ENCODE data around the gene TSR3. TPM values are rescaled to one million over a fixed set of nuclear protein-coding genes. Genes with fewer than 3 reads are reported as not detected.

Gene TSR3
- polyA plus RNA-seq, 1 of the 3 experiments (the other 2 are of a cell fraction): 87.3 TPM

DNA sequence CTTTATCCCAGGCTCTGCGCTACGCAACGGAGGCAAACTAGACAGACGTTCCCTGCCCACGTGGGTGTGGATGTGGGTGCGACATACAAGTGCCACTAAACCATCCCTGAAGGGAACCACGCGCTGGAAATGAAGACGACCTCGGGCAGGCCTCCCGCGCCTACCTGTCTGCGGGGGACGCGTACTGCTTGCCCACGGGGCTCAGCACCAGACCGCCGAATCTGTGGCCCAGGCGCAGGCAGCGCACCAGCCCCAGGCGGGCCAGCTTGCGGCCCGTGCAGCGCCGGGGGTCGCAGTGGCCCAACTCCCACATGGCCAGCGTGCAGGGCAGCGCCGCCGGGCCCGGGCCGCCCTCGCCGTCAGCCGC is 480 bp downstream of the TSR3 start:
- no peak for DNase-seq
- Histone ChIP-seq H3F3A (replicated peaks; ENCODE audit: insufficient read depth) (no peaks in the 10 kb centered on the region), H3K27me3 (ENCODE audit: insufficient read depth) (no peaks in the 10 kb centered on the region), H3K36me3 (replicated peaks in 1 of 2; ENCODE audit: control insufficient read depth in 1 of 2, insufficient read depth in 2 of 2, low read length in 1 of 2) (peaks cover 0 to 19% of the 10 kb centered on the region in 2 experiments), H2AFZ (ENCODE audit: low read depth) (no peak overlapping the region), H3K27ac (ENCODE audit: low read depth in 2 of 2, low read length in 1 of 2) (peak overlapping the region in 1 of 2 experiments; percentile 56; a peak in 1 of 4 replicates), H3K9me3 (no peaks in the 10 kb centered on the region), H3K79me2 (ENCODE audit: insufficient read depth) (peaks cover 54% of the 10 kb centered on the region), H4K20me1 (ENCODE audit: insufficient read depth) (peaks cover 10% of the 10 kb centered on the region; the same call in 1 of the 2 replicates), H3K9me2 (no peaks in the 10 kb centered on the region), H3K4me1 (ENCODE audit: control insufficient read depth in 1 of 2, insufficient read depth in 2 of 2, low read depth in 1 of 2, low read length in 1 of 2) (peaks cover 0 to 15% of the 10 kb centered on the region in 2 experiments; a peak in 2 of 4 replicates), H3K4me3 (ENCODE audit: low read depth in 2 of 2, low read length in 1 of 2) (peak overlapping the region; percentile 98), H3K4me2 (peak overlapping the region; percentile 98), H3K9ac (peak overlapping the region; percentile 82)
- ChIA-PET POLR2A (no interaction called here), CTCF (interaction anchor here (2.3 kb wide), 1 partner anchor 13 kb away, joined by 11 read pairs; no protein-coding TSS in a partner anchor)
- 4% methylated on average over 15 of the region's 35 CpGs for WGBS (ENCODE audit: low lambda C conversion rate)
- TF ChIP-seq YY1 (IDR thresholded peaks at IDR 0.05; ENCODE audit: low read depth) (no peak), MXI1 (IDR thresholded peaks at IDR 0.05; ENCODE audit: low read depth, low read length) (no peak), EP300 (IDR thresholded peaks at IDR 0.05; ENCODE audit: borderline replicate concordance in 1 of 2, low read depth in 1 of 2, low read length in 1 of 2) (no peak), EZH2phosphoT487 (IDR thresholded peaks at IDR 0.05; ENCODE audit: borderline replicate concordance, low read depth) (no peak)

GRCh38 chr16:1350691-1351090 is 987 bp downstream of the TSR3 start:
- TF ChIP-seq SMC3 (IDR thresholded peaks at IDR 0.05; ENCODE audit: low read depth, low read length) (no peak), TCF12 (IDR thresholded peaks at IDR 0.05) (no peak), POLR2AphosphoS5 (IDR thresholded peaks at IDR 0.05; ENCODE audit: low read depth, low read length) (no peak), JUND (IDR thresholded peaks at IDR 0.05) (no peak), RFX5 (IDR thresholded peaks at IDR 0.05; ENCODE audit: low read length) (no peak), FOXM1 (IDR thresholded peaks at IDR 0.05; ENCODE audit: low read depth) (no peak), NFIC (IDR thresholded peaks at IDR 0.05; ENCODE audit: borderline replicate concordance) (no peak), GATA2 (CRISPR knock-in tag; IDR thresholded peaks at IDR 0.05) (no peak), CHD2 (IDR thresholded peaks at IDR 0.05; ENCODE audit: low read length, partially characterized antibody) (no peak), MAX (IDR thresholded peaks at IDR 0.05; ENCODE audit: low read depth) (no peak), NRF1 (IDR thresholded peaks at IDR 0.05; ENCODE audit: low read depth, low read length) (no peak), MXI1 (IDR thresholded peaks at IDR 0.05; ENCODE audit: low read depth, low read length) (no peak), EZH2phosphoT487 (IDR thresholded peaks at IDR 0.05; ENCODE audit: borderline replicate concordance, low read depth) (no peak), PBX3 (IDR thresholded peaks at IDR 0.05) (no peak)
- TF ChIP-seq, protein P1, sequence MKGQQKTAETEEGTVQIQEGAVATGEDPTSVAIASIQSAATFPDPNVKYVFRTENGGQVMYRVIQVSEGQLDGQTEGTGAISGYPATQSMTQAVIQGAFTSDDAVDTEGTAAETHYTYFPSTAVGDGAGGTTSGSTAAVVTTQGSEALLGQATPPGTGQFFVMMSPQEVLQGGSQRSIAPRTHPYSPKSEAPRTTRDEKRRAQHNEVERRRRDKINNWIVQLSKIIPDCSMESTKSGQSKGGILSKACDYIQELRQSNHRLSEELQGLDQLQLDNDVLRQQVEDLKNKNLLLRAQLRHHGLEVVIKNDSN (IDR thresholded peaks at IDR 0.05; ENCODE audit: borderline replicate concordance, low read depth): no peak
- 80% methylated on average over 13 of the region's 19 CpGs for WGBS (ENCODE audit: low lambda C conversion rate)

More at GRCh38 chr16:1350691-1351090, 987 bp downstream of the TSR3 start:
- H2AFZ ChIP-seq (ENCODE audit: low read depth): no peak overlapping the region
- no peaks in the 10 kb centered on the region for H3K9me2 ChIP-seq
- H3K36me3 ChIP-seq (replicated peaks in 1 of 2; ENCODE audit: control insufficient read depth in 1 of 2, insufficient read depth in 2 of 2, low read length in 1 of 2): peaks cover 0 to 19% of the 10 kb centered on the region in 2 experiments
- no peaks in the 10 kb centered on the region for H3K9me3 ChIP-seq
- H3K4me1 ChIP-seq (ENCODE audit: control insufficient read depth in 1 of 2, insufficient read depth in 2 of 2, low read depth in 1 of 2, low read length in 1 of 2): peaks cover 0 to 15% of the 10 kb centered on the region in 2 experiments; a peak in 2 of 4 replicates
- POLR2A ChIA-PET: no interaction called here
- no peaks in the 10 kb centered on the region for H3F3A ChIP-seq (replicated peaks; ENCODE audit: insufficient read depth)
- peak overlapping the region; percentile 98 for H3K4me2 ChIP-seq
- H3K27ac ChIP-seq (ENCODE audit: low read depth in 2 of 2, low read length in 1 of 2): no peak overlapping the region
- peak overlapping the region; percentile 82 for H3K9ac ChIP-seq
- no peak for DNase-seq
- peaks cover 49% of the 10 kb centered on the region for H3K79me2 ChIP-seq (ENCODE audit: insufficient read depth)
- peaks cover 5% of the 10 kb centered on the region; the same call in 1 of the 2 replicates for H4K20me1 ChIP-seq (ENCODE audit: insufficient read depth)
- CTCF ChIA-PET: interaction anchor here (2.3 kb wide), 1 partner anchor 12 kb away, joined by 11 read pairs; no protein-coding TSS in a partner anchor
- no peaks in the 10 kb centered on the region for H3K27me3 ChIP-seq (ENCODE audit: insufficient read depth)
- H3K4me3 ChIP-seq (ENCODE audit: low read depth in 2 of 2, low read length in 1 of 2): peak overlapping the region; percentile 98

All from SK-N-SH (cell line).